ENCODE measurements around the gene SRL.

DNA sequence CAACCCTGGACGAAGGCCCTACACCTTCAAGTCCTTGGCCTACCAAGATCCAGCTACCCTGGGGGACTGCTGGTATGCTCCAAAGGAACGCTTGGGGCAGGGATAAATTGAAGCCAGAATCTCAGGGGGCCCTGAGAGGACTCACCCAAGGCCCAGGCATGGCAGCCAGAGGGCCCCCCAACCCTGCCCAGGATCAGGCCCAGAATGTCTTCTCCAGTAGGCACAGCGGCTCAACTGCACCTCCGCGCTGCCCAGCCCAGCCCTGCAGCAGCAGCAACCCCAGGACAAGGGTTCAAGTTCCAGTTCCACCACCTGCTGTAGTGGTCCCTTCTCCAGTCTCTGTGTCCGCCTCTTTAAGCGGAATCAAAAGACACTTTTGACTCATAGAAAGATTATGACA is 28.7 kb upstream of the SRL start:
- TF ChIP-seq CTCF (IDR thresholded peaks at IDR 0.05 in 4 of 5, conservative IDR thresholded peaks at IDR 0.05 in 1 of 5): no peak
- no peak for TF ChIP-seq POLR2A (IDR thresholded peaks at IDR 0.05)
